M059J (cell line): ENCODE data around the gene INO80D. TPM values are rescaled to one million over a fixed set of nuclear protein-coding genes. Genes with fewer than 3 reads are reported as not detected.
"Not testable (repeated sequence)": the region's sequence is repeated elsewhere in the genome, so short reads cannot be mapped to it uniquely, and the experiment has no call there.

Experiments used
- DNase-seq: peaks from one replicate; pipeline ENCODE4 v3.0.0-alpha.2; 2012; ENCODE audit warnings: low read depth
- total RNA-seq: library from RNA; depleted of rRNA; stranded (reverse); fragments of >200 nt; shearing (Covaris generic); gene quantifications from 2 replicates; pipeline ENCODE4 v1.2.3, GENCODE V29; 2014

Gene INO80D
- total RNA-seq, 1 experiment from 2014 or later, result 5.2 TPM

DNA sequence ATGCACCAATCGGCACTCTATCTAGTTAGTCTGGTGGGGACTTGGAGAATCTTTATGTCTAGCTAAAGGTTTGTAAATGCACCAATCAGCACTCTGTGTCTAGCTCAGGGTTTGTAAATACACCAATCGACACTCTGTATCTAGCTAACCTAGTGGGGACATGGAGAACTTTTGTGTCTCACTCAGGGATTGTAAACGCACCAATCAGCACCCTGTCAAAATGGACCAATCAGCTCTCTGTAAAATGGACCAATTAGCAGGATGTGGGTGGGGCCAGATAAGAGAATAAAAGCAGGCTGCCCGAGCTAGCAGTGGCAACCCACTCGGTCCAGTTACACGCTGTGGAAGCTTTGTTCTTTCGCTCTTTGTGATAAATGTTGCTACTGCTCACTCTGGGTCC lies 108.3 kb downstream of the INO80D start:
- not testable (repeated sequence) for DNase-seq

- not testable (repeated sequence) for DNase-seq
These were observed 108.9 kb downstream of the INO80D start for GRCh38 chr2:205976934-205977659.

- DNase-seq, result no peak
These were observed 109.7 kb downstream of the INO80D start for GRCh38 chr2:205976120-205976814.

- peak; percentile 9 for DNase-seq
These were observed 110.7 kb downstream of the INO80D start for GRCh38 chr2:205975082-205975949.

DNA sequence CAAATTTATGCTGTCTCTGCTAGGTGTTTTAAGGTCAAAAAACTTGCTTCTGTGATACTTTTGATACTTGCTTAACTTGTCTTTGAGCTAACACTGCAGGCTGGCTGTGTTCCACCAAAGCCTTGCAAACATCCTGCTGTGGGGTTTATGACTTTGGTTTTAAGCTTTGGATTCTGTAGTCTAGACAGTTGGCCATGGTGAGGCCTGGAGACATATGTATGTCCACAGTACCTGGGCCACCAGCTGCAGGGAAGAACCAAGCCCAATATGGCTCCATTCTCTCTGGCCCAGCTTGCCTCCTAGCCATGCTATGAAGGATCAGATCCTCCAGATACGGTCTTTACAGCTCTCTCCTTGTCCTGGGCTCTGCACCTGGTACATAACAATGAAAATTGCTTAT lies 113.9 kb downstream of the INO80D start:
- DNase-seq, result no peak

GRCh38 chr2:205970348-205970747 lies 115.6 kb downstream of the INO80D start:
- DNase-seq, result no peak

- DNase-seq, result no peak
These were observed 116.4 kb downstream of the INO80D start for GRCh38 chr2:205969584-205969983.

DNA sequence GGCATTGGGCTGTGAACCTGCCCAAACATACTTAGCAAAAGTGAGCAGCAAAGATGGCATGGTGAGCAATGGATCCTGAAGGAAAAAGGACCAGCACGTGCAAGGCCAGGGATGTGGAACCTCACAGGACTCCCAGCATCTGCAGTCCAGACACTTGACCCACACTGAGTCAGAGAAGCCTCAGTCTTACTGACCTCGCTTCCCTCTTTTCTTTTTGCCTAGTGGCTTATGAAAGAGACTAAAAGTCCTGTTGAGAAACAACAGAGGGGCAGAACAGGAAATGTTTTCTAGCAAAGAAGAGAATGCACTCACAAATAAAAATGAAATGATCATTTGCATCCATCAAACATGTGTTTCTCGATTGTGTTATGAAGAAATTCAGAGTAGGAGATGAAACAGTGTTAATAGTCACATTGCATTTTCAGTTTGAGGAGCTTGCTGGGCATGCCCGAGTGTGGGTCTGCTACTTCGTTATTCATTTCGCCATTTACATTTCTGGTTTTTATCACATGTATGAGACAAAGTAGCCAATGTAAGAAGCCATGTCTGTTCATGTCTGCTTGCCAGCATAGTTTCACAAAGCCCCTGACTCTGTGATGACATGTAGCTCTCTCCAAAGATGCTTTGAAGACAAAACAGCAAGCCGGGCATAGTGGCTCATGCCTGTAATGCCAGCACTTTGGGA lies 118.4 kb downstream of the INO80D start:
- no peak for DNase-seq

DNA sequence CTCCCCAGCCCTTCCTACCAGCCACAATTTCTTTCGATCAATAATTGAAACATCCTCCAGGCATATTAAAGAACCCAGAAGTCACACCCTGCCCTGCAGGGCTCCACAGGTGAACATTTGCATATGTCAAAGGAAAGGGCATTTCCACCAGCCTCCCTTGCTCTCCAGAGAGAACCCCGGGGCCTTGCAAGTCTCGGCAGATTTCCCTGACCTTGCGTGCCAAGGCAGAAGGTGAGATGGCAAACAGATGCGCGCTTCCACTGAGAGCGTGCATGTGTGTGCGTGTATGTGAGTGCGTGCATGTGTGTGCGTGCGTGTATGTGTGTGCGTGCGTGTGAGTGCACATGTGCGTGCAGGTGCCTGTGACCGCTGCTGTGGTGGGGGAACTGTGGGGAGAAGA lies 120.3 kb downstream of the INO80D start:
- no peak for DNase-seq

DNA sequence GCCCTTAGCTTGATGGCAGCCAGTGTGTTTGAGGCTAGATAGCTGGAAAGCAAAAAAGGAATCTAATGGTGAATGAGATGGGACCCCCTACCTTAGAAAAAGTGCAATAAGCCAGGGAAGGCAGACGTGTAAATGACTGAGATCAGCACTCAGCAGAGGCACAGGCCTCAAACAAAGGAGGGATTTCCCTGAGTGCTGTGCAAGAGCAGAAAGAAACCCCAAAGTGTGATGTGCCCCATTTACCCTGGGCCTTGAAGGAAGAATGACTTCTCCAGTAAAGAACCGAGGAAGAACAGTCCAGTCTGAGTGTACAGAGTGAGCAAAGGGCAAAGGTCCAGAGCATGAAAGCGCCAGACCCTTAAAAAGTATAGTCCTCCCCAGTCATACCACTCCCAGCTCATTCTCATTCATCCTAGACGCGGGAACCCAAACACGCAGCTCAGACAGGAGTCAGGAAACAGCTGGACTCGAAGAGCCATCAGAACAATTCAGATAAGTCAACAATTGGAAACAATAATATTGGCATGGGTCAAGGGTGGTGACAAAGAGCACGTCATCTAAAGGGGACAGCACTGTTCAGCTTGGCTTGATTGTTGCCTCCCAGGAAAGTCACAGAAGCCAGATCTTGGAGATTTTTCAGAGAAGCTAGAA lies 121.7 kb downstream of the INO80D start:
- DNase-seq, result no peak

DNA sequence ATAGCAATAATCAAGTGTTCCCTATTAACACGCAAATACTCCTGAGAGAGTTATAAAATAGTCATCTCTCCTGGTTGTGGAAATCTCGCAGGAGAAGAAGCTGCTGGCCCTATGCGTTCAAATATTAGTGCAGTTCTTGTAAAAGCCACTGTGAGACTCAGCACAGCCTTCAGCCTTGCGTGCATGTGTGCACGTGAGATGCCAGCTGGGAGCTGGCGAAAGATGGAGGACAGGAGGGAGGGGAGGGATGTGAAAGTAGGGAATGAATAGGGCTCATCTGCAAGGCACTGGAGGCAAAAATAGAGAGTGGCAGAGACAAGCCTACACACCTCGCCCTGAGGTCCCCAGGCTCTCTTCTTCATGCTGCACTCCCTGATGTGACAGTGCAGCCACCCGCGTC lies 126.5 kb downstream of the INO80D start:
- DNase-seq, result no peak

DNA sequence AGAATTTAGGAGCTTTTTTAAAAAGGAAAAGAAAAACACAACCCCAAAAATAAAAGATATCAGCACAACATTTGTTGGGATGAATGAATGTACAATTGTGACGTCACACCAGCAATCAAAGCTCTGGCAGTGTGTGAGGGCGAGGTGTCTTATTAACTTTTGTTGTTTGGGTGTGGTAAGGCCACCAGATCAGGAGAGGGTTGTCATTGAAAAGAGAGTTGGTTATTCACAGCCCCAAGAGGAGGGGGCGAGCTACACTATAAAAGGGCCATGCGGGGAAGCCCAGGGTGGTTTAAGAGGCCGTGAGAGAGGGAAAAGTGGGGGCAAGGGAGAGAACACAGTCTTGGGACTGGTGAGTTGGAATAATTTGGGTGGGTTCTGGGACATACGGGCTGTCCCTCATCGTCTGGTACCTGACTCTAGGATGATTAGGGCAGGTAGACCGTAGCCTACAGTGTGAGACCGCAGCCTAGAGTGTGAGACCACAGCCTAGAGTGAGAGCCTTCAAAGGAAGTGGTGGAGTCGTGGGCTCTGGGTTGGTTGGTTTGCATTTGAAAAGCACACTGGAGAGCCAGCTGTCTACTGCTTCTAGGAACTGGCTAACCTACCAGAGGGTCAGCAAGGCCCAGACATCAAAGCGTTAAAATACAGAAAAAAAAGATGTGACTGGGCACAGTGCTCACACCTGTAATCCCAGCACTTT lies 128.4 kb downstream of the INO80D start:
- no peak for DNase-seq

DNA sequence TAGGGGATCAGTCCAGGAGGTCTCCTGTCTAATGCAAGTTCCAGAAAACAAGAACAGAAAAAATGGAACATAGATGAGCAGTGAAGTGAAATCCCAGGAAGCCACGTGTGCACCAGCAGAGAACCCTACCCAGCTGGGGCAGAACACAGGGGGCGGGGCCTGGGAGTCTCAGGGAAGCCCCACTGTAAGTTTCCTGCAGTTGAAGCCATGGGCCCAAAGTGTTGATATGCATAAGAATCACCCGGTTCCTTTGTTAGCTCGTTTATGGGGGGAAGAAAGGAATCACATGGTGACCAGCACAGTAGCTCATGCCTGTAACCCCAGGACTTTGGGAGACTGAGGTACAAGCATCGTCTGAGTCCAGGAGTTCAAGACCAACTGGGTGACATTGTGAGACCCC lies 131.3 kb downstream of the INO80D start:
- DNase-seq, result no peak

GRCh38 chr2:205952282-205952681 lies 133.7 kb downstream of the INO80D start:
- no peak for DNase-seq

DNA sequence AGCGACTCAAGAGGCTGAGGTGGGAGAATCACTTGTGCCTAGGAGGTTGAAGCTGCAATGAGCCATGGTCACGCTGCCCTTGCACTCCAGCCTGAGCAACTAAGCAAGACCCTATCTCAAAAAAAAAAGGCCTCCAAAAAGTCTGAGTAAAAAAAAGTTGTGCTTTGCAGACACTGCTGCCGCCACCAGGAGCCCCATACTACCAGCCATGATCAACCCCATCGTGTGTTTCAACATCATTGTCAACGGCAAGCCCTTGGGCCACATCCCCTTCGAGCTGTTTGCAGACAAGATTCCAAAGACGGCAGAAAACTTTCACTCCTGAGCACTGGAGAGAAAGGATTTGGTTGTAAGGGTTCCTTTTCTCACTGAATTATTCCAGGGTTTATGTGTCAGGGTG lies 137.1 kb downstream of the INO80D start:
- no peak for DNase-seq

- no peak for DNase-seq
These were observed 137.5 kb downstream of the INO80D start for GRCh38 chr2:205948496-205948837.

DNA sequence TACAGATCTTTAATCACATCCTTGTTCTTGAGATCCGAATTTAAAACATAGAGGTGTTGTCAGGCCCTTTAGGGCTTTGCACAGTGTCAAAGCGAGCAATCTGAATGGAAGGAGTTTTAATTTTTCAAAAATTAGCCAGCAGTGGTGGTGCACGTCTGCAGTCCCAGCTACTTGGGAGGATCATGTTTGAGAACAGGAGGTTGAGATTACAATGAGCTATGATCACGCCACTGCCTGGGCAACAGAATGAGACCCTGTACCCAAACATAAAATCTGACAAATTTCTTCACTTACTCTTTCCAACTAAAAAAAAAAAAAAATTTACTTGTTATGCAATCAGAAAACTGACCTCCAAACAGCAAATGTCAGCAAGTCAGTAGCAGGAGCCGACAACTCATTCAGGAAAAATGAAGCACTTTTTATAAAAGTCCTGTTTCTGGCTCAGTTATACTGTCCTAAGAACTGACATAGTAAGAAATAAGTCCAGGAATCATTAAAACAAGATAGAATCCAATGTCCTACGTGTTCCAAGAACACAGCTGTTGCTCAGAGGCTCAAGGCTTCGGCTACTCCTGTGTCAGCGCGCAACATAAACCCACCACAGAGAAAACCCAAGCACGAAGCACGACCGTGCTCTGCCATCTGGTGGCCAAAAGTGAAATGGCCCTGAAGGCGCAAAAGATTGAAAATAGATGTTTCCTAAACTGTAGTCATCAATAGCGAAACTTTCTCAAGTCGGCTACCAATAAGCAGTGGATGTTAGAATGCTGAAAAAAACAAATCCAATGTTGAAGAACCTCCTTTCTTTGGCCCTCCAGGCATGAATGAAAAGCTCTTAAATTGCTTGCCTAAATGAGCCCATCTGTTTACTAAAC lies 138.1 kb downstream of the INO80D start:
- peak; percentile 51 for DNase-seq

- no peak for DNase-seq
These were observed 139.7 kb downstream of the INO80D start for GRCh38 chr2:205946226-205946625.
